K562 (cell line): ENCODE results near the gene CRAMP1. TPM values are rescaled to one million over a fixed set of nuclear protein-coding genes. Genes with fewer than 3 reads are reported as not detected.

ENCODE experiments used
- SUPT5H ChIP-seq: fragments of 450-650 bp; IDR thresholded peaks from 2 replicates; pipeline ENCODE4 v1.6.1; 2016
- polyA plus RNA-seq, 8 experiments: library from polyadenylated mRNA; depleted of rRNA in 4 of 8; stranded (reverse) in 5 of 8; unstranded in 3 of 8; fragments of >200 nt; fragmentation: Nextera tagmentation in 2 of 8; fragmentation: Illumina TruSeq in 1 of 8; extraction: Ambion mirVana in 2 of 8; extraction: Trizol in 1 of 8; gene quantifications; 2 replicates each; pipeline versions ENCODE4 v1.2.1 to v1.2.3, GENCODE V29; 2011 to 2014; ENCODE audit warnings: inconsistent platforms in 1 of 8, missing spikeins in 1 of 8
- total RNA-seq, 7 experiments: library from RNA; depleted of rRNA in 6 of 7; stranded (reverse); fragments of >200 nt in 6 of 7; fragmentation: Illumina TruSeq in 2 of 7; extraction: Trizol in 2 of 7; gene quantifications; 2 replicates each; pipeline versions ENCODE4 v1.2.1 to v1.2.3, GENCODE V29; 2011 to 2021; ENCODE audit warnings: low replicate concordance in 1 of 7
- TF ChIP-seq, protein P1 (sequence below): fragments of 200-600 bp; sonication (generic); IDR thresholded peaks from one replicate; pipeline ENCODE4 v1.6.1; 2012; ENCODE audit warnings: mild to moderate bottlenecking, low read depth, low read length, inconsistent platforms
- TF ChIP-seq, protein P2 (sequence below), 2 experiments: IDR thresholded peaks; 2 replicates each; pipeline ENCODE4 v1.6.1; 2011; ENCODE audit warnings: borderline replicate concordance in 1 of 2, control low read depth in 1 of 2, low read depth in 1 of 2, low read length in 1 of 2, mild to moderate bottlenecking in 1 of 2, mixed read lengths in 1 of 2, moderate library complexity in 1 of 2; ENCODE audit not compliant: insufficient read depth in 1 of 2, insufficient read length in 1 of 2, poor library complexity in 1 of 2, severe bottlenecking in 1 of 2; ENCODE audit errors: extremely low read depth in 1 of 2

CRAMP1 gene
- total and polyA plus RNA-seq, 9 of the 15 experiments (the other 6 are each of a cell fraction or from before 2014, with no cell fraction given) = 0.52 to 20.8 (median 7.5) TPM

DNA sequence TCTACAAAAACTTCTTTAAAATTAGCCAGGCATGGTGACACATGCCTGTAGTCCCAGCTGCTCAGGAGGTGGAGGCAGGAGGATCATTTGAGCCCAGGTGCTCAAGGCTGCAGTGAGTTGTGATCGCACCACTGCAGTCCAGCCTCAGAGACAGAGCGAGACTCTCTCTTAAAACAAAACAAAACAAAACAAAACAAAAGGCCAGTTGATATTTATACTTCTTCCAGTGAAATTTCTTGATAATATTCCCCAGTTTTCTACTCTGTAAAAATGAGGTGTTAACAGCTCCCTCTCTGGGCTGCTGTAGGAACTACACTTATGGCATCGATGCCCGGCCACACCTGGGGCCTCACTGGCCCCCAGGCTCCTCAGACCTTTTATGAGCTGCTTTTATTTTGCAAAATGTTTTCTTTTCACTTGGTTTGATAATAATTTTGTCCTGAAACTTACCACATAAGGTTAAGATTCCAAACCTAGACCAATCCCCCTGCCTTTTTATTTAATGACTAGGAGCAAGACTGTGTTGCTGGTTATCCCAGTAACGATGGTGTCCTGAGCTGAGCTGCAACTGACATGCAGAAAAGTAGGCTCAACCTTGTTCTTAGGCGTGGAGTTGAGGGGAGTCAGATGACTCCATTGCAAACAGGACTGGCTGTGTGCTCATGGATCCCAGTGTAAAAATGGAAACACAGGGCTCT, 111.4 kb downstream of the CRAMP1 start (continued):
- TF ChIP-seq, protein P1, sequence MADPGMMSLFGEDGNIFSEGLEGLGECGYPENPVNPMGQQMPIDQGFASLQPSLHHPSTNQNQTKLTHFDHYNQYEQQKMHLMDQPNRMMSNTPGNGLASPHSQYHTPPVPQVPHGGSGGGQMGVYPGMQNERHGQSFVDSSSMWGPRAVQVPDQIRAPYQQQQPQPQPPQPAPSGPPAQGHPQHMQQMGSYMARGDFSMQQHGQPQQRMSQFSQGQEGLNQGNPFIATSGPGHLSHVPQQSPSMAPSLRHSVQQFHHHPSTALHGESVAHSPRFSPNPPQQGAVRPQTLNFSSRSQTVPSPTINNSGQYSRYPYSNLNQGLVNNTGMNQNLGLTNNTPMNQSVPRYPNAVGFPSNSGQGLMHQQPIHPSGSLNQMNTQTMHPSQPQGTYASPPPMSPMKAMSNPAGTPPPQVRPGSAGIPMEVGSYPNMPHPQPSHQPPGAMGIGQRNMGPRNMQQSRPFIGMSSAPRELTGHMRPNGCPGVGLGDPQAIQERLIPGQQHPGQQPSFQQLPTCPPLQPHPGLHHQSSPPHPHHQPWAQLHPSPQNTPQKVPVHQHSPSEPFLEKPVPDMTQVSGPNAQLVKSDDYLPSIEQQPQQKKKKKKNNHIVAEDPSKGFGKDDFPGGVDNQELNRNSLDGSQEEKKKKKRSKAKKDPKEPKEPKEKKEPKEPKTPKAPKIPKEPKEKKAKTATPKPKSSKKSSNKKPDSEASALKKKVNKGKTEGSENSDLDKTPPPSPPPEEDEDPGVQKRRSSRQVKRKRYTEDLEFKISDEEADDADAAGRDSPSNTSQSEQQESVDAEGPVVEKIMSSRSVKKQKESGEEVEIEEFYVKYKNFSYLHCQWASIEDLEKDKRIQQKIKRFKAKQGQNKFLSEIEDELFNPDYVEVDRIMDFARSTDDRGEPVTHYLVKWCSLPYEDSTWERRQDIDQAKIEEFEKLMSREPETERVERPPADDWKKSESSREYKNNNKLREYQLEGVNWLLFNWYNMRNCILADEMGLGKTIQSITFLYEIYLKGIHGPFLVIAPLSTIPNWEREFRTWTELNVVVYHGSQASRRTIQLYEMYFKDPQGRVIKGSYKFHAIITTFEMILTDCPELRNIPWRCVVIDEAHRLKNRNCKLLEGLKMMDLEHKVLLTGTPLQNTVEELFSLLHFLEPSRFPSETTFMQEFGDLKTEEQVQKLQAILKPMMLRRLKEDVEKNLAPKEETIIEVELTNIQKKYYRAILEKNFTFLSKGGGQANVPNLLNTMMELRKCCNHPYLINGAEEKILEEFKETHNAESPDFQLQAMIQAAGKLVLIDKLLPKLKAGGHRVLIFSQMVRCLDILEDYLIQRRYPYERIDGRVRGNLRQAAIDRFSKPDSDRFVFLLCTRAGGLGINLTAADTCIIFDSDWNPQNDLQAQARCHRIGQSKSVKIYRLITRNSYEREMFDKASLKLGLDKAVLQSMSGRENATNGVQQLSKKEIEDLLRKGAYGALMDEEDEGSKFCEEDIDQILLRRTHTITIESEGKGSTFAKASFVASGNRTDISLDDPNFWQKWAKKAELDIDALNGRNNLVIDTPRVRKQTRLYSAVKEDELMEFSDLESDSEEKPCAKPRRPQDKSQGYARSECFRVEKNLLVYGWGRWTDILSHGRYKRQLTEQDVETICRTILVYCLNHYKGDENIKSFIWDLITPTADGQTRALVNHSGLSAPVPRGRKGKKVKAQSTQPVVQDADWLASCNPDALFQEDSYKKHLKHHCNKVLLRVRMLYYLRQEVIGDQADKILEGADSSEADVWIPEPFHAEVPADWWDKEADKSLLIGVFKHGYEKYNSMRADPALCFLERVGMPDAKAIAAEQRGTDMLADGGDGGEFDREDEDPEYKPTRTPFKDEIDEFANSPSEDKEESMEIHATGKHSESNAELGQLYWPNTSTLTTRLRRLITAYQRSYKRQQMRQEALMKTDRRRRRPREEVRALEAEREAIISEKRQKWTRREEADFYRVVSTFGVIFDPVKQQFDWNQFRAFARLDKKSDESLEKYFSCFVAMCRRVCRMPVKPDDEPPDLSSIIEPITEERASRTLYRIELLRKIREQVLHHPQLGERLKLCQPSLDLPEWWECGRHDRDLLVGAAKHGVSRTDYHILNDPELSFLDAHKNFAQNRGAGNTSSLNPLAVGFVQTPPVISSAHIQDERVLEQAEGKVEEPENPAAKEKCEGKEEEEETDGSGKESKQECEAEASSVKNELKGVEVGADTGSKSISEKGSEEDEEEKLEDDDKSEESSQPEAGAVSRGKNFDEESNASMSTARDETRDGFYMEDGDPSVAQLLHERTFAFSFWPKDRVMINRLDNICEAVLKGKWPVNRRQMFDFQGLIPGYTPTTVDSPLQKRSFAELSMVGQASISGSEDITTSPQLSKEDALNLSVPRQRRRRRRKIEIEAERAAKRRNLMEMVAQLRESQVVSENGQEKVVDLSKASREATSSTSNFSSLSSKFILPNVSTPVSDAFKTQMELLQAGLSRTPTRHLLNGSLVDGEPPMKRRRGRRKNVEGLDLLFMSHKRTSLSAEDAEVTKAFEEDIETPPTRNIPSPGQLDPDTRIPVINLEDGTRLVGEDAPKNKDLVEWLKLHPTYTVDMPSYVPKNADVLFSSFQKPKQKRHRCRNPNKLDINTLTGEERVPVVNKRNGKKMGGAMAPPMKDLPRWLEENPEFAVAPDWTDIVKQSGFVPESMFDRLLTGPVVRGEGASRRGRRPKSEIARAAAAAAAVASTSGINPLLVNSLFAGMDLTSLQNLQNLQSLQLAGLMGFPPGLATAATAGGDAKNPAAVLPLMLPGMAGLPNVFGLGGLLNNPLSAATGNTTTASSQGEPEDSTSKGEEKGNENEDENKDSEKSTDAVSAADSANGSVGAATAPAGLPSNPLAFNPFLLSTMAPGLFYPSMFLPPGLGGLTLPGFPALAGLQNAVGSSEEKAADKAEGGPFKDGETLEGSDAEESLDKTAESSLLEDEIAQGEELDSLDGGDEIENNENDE = no peak
- TF ChIP-seq, protein P2, sequence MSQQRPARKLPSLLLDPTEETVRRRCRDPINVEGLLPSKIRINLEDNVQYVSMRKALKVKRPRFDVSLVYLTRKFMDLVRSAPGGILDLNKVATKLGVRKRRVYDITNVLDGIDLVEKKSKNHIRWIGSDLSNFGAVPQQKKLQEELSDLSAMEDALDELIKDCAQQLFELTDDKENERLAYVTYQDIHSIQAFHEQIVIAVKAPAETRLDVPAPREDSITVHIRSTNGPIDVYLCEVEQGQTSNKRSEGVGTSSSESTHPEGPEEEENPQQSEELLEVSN (IDR thresholded peaks at IDR 0.05; ENCODE audit: borderline replicate concordance in 1 of 2, extremely low read depth in 1 of 2, insufficient read depth in 1 of 2, insufficient read length in 1 of 2, low read depth in 1 of 2, low read length in 1 of 2, poor library complexity in 1 of 2, severe bottlenecking in 1 of 2) = no peak
- no peak for TF ChIP-seq SUPT5H
